SU-DHL-6 (cell line): ENCODE measurements around the gene HINT2.

ENCODE experiments used
- H2AFZ ChIP-seq: fragments of 200-600 bp; sonication (generic); 2 replicates; pipeline ENCODE4 v1.6.1; 2014; ENCODE audit warnings: low read depth, mild to moderate bottlenecking, moderate library complexity, mixed read lengths, antibody characterized with exemption, low read length; ENCODE audit not compliant: severe bottlenecking
- H3F3A ChIP-seq: fragments of 200-600 bp; shearing (Covaris generic); 2 replicates; pipeline ENCODE4 v1.6.0; 2016; ENCODE audit warnings: antibody characterized with exemption, mild to moderate bottlenecking; ENCODE audit not compliant: insufficient read depth
- H3K27ac ChIP-seq: fragments of 200-600 bp; sonication (generic); 2 replicates; pipeline ENCODE4 v1.5.1; 2016; ENCODE audit warnings: low read depth, mild to moderate bottlenecking, low read length, moderate library complexity, mixed read lengths
- H3K27me3 ChIP-seq: fragments of 200-600 bp; sonication (generic), shearing (Covaris generic); 2 replicates; pipeline ENCODE4 v1.6.0; 2014; ENCODE audit warnings: mild to moderate bottlenecking, low read length
- H3K36me3 ChIP-seq: fragments of 200-600 bp; sonication (generic); 2 replicates; pipeline ENCODE4 v1.6.1; 2014; ENCODE audit warnings: mild to moderate bottlenecking, low read length, mixed read lengths
- H3K4me2 ChIP-seq: fragments of 300-600, 200-600 bp; shearing (Covaris generic), sonication (generic); 2 replicates; pipeline ENCODE4 v1.6.0; 2014; ENCODE audit warnings: low read length, low read depth, mild to moderate bottlenecking; ENCODE audit not compliant: poor library complexity, severe bottlenecking
- H3K4me3 ChIP-seq: fragments of 200-600 bp; sonication (generic); 2 replicates; pipeline ENCODE4 v1.5.1; 2014; ENCODE audit warnings: antibody characterized with exemption, low read length, mild to moderate bottlenecking, mixed read lengths; ENCODE audit not compliant: insufficient read depth, poor library complexity, severe bottlenecking
- H3K79me2 ChIP-seq: fragments of 200-600 bp; sonication (generic); 2 replicates; pipeline ENCODE4 v1.6.1; 2014; ENCODE audit warnings: mild to moderate bottlenecking, low read length, moderate library complexity; ENCODE audit not compliant: insufficient read depth
- H3K9ac ChIP-seq: fragments of 200-600 bp; sonication (generic); 2 replicates; pipeline ENCODE4 v1.7.0; 2014; ENCODE audit warnings: mild to moderate bottlenecking, low read length
- H3K9me2 ChIP-seq: fragments of 200-600 bp; sonication (generic); replicated peaks from 2 replicates; pipeline ENCODE4 v1.6.1; 2014; ENCODE audit warnings: low read length; ENCODE audit not compliant: insufficient read depth
- H3K9me3 ChIP-seq: fragments of 200-600 bp; sonication (generic); 2 replicates; pipeline ENCODE4 v1.6.1; 2014; ENCODE audit warnings: low read length, mixed read lengths; ENCODE audit not compliant: insufficient read depth
- H4K20me1 ChIP-seq: fragments of 200-600 bp; sonication (generic); 2 replicates; pipeline ENCODE4 v1.6.1; 2014; ENCODE audit warnings: low read depth, mild to moderate bottlenecking, antibody characterized with exemption, low read length, moderate library complexity, mixed read lengths
- CTCF ChIP-seq: fragments of 200-600 bp; sonication (generic); IDR thresholded peaks from one replicate; pipeline ENCODE4 v1.5.1; 2017; ENCODE audit warnings: antibody characterized with exemption, mild to moderate bottlenecking, low read length, moderate library complexity; ENCODE audit not compliant: insufficient read depth, poor library complexity, severe bottlenecking
- EZH2phosphoT487 ChIP-seq: fragments of 200-600 bp; sonication (generic), shearing (Covaris generic); conservative IDR thresholded peaks from 2 replicates; pipeline ENCODE4 v1.6.1; 2018; ENCODE audit warnings: mild to moderate bottlenecking, antibody characterized with exemption, low read length, moderate library complexity, mixed read lengths

The HINT2 gene

GRCh38 chr9:35810122-35810521 lies 4.7 kb downstream of the HINT2 start:
- Histone ChIP-seq H3K27me3 (no peaks in the 10 kb centered on the region), H3K9me2 (no peaks in the 10 kb centered on the region), H3K9me3 (no peaks in the 10 kb centered on the region), H3K27ac (no peak overlapping the region), H3F3A (peaks cover 18% of the 10 kb centered on the region), H3K9ac (no peak overlapping the region), H3K4me3 (no peak overlapping the region), H3K4me2 (no peak overlapping the region), H2AFZ (no peak overlapping the region), H3K36me3 (no peaks in the 10 kb centered on the region), H3K79me2 (no peaks in the 10 kb centered on the region), H4K20me1 (no peaks in the 10 kb centered on the region)
- TF ChIP-seq CTCF (no peak), EZH2phosphoT487 (no peak)

GRCh38 chr9:35808433-35808832 lies 6.4 kb downstream of the HINT2 start:
- Histone ChIP-seq H3F3A (peaks cover 14% of the 10 kb centered on the region), H3K27ac (no peak overlapping the region), H3K9me3 (no peaks in the 10 kb centered on the region), H3K27me3 (no peaks in the 10 kb centered on the region), H3K4me2 (no peak overlapping the region), H3K36me3 (no peaks in the 10 kb centered on the region), H3K9me2 (no peaks in the 10 kb centered on the region), H3K4me3 (no peak overlapping the region), H4K20me1 (no peaks in the 10 kb centered on the region), H3K79me2 (no peaks in the 10 kb centered on the region), H3K9ac (no peak overlapping the region), H2AFZ (no peak overlapping the region)
- TF ChIP-seq EZH2phosphoT487 (no peak), CTCF (no peak)

GRCh38 chr9:35806101-35806500 lies 8.7 kb downstream of the HINT2 start:
- Histone ChIP-seq H3K36me3 (no peaks in the 10 kb centered on the region), H2AFZ (no peak overlapping the region), H3K9me3 (no peaks in the 10 kb centered on the region), H3K27ac (no peak overlapping the region), H3K9me2 (no peaks in the 10 kb centered on the region), H3K79me2 (no peaks in the 10 kb centered on the region), H3K9ac (no peak overlapping the region), H4K20me1 (no peaks in the 10 kb centered on the region), H3K27me3 (no peaks in the 10 kb centered on the region), H3K4me2 (no peak overlapping the region), H3K4me3 (no peak overlapping the region), H3F3A (no peaks in the 10 kb centered on the region)
- TF ChIP-seq CTCF (no peak), EZH2phosphoT487 (no peak)
